Measurements from ENCODE around the gene ANXA3. TPM values are rescaled to one million over a fixed set of nuclear protein-coding genes. Genes with fewer than 3 reads are reported as not detected.

The ANXA3 gene
- polyA plus RNA-seq, 1 of the 3 experiments (the other 2 are of a cell fraction), result 13.8 TPM

GRCh38 chr4:78647272-78647671, 95.7 kb downstream of the ANXA3 start:
- 93% methylated on average over 2 of the region's 2 CpGs for WGBS (ENCODE audit: low lambda C conversion rate)
- Histone ChIP-seq H3K4me2 (no peak overlapping the region), H3F3A (replicated peaks; ENCODE audit: insufficient read depth) (peaks cover 25% of the 10 kb centered on the region), H3K4me1 (ENCODE audit: control insufficient read depth in 1 of 2, insufficient read depth in 2 of 2, low read depth in 1 of 2, low read length in 1 of 2) (peaks cover 2 to 11% of the 10 kb centered on the region in 2 experiments), H3K9me3 (no peaks in the 10 kb centered on the region), H3K36me3 (replicated peaks in 1 of 2; ENCODE audit: control insufficient read depth in 1 of 2, insufficient read depth in 2 of 2, low read length in 1 of 2) (no peaks in the 10 kb centered on the region), H3K79me2 (ENCODE audit: insufficient read depth) (no peaks in the 10 kb centered on the region), H3K9ac (no peak overlapping the region), H3K9me2 (no peaks in the 10 kb centered on the region), H3K4me3 (ENCODE audit: low read depth in 2 of 2, low read length in 1 of 2) (no peak overlapping the region), H3K27me3 (ENCODE audit: insufficient read depth) (no peaks in the 10 kb centered on the region), H4K20me1 (ENCODE audit: insufficient read depth) (no peaks in the 10 kb centered on the region), H3K27ac (ENCODE audit: low read depth in 2 of 2, low read length in 1 of 2) (peak overlapping the region in 1 of 2 experiments; percentile 88; a peak in 1 of 4 replicates), H2AFZ (ENCODE audit: low read depth) (no peak overlapping the region)
- TF ChIP-seq IRF3 (IDR thresholded peaks at IDR 0.05; ENCODE audit: low read depth, low read length) (no peak), MEF2A (IDR thresholded peaks at IDR 0.05; ENCODE audit: borderline replicate concordance, low read depth) (no peak), TAF1 (IDR thresholded peaks at IDR 0.05; ENCODE audit: borderline replicate concordance, low read depth, low read length) (no peak), ELF1 (IDR thresholded peaks at IDR 0.05) (no peak)
- POLR2A ChIA-PET, result no interaction called here
- CTCF ChIA-PET, result interaction anchor here (0.9 to 1.3 kb wide), 2 partner anchors 10 to 34 kb away, joined by 3 read pairs; no protein-coding TSS in a partner anchor
- no peak for DNase-seq

- no peak for DNase-seq
- POLR2A ChIA-PET, result no interaction called here
These were observed 97.2 kb downstream of the ANXA3 start for GRCh38 chr4:78648640-78649363.

More at GRCh38 chr4:78648640-78649363, 97.2 kb downstream of the ANXA3 start:
- H2AFZ ChIP-seq (ENCODE audit: low read depth), result no peak overlapping the region
- 87% methylated on average over 4 of the region's 4 CpGs for WGBS (ENCODE audit: low lambda C conversion rate)
- no peaks in the 10 kb centered on the region for H4K20me1 ChIP-seq (ENCODE audit: insufficient read depth)
- H3K4me1 ChIP-seq (ENCODE audit: control insufficient read depth in 1 of 2, insufficient read depth in 2 of 2, low read depth in 1 of 2, low read length in 1 of 2), result peaks cover 5 to 11% of the 10 kb centered on the region in 2 experiments
- H3K9ac ChIP-seq, result no peak overlapping the region
- H3K9me3 ChIP-seq, result no peaks in the 10 kb centered on the region
- no peak overlapping the region for H3K27ac ChIP-seq (ENCODE audit: low read depth in 2 of 2, low read length in 1 of 2)
- peaks cover 25% of the 10 kb centered on the region for H3F3A ChIP-seq (replicated peaks; ENCODE audit: insufficient read depth)
- H3K4me3 ChIP-seq (ENCODE audit: low read depth in 2 of 2, low read length in 1 of 2), result no peak overlapping the region
- no peaks in the 10 kb centered on the region for H3K9me2 ChIP-seq
- CTCF ChIA-PET, result no interaction called here
- no peak overlapping the region for H3K4me2 ChIP-seq
- no peaks in the 10 kb centered on the region for H3K36me3 ChIP-seq (replicated peaks in 1 of 2; ENCODE audit: control insufficient read depth in 1 of 2, insufficient read depth in 2 of 2, low read length in 1 of 2)
- H3K79me2 ChIP-seq (ENCODE audit: insufficient read depth), result no peaks in the 10 kb centered on the region
- TF ChIP-seq PBX3 (IDR thresholded peaks at IDR 0.05) (no peak), GABPA (IDR thresholded peaks at IDR 0.05; ENCODE audit: low read depth) (no peak), RAD21 (IDR thresholded peaks at IDR 0.05; ENCODE audit: low read length) (no peak), USF1 (IDR thresholded peaks at IDR 0.05; ENCODE audit: borderline replicate concordance, low read depth) (no peak), CHD2 (IDR thresholded peaks at IDR 0.05; ENCODE audit: low read length, partially characterized antibody) (no peak), NFIC (IDR thresholded peaks at IDR 0.05; ENCODE audit: borderline replicate concordance) (no peak)
- no peaks in the 10 kb centered on the region for H3K27me3 ChIP-seq (ENCODE audit: insufficient read depth)
